AG09319 (cell line): ENCODE results near the gene EHBP1.

ENCODE experiments used
- DNase-seq: peaks from one replicate; pipeline ENCODE4 v3.0.0-alpha.2; 2010; ENCODE audit warnings: low read depth; ENCODE audit errors: extremely low read depth
- CTCF ChIP-seq: IDR thresholded peaks from 2 replicates; pipeline ENCODE4 v1.5.1; 2011; ENCODE audit warnings: low read depth, mild to moderate bottlenecking, inconsistent platforms, low read length, moderate library complexity

Gene EHBP1

GRCh38 chr2:62785216-62785615 lies 79.7 kb downstream of the EHBP1 start:
- no peak for TF ChIP-seq CTCF
- DNase-seq: no peak

GRCh38 chr2:62785810-62786597 lies 80.5 kb downstream of the EHBP1 start:
- no peak for TF ChIP-seq CTCF
- DNase-seq: no peak

- no peak for DNase-seq
- TF ChIP-seq CTCF: no peak; the same call in none of the 2 replicates
Measured at GRCh38 chr2:62787386-62787785, 81.9 kb downstream of the EHBP1 start.

GRCh38 chr2:62789518-62789917 lies 84.0 kb downstream of the EHBP1 start:
- TF ChIP-seq CTCF: no peak
- DNase-seq: no peak

- no peak for DNase-seq
- TF ChIP-seq CTCF: no peak
Measured at GRCh38 chr2:62789918-62790317, 84.4 kb downstream of the EHBP1 start.

GRCh38 chr2:62792408-62792807 lies 86.9 kb downstream of the EHBP1 start:
- no peak for TF ChIP-seq CTCF
- DNase-seq: no peak

- no peak for DNase-seq
- TF ChIP-seq CTCF: no peak
Measured at GRCh38 chr2:62793213-62793612, 87.7 kb downstream of the EHBP1 start.
